GM21737 (cell line): Measurements from ENCODE around the gene FARS2.
"Not testable (repeated sequence)": the region's sequence is repeated elsewhere in the genome, so short reads cannot be mapped to it uniquely, and the experiment has no call there.

Source experiments
- ATAC-seq: cut with Tn5 transposase; IDR thresholded peaks from one replicate; pipeline ENCODE4 v1.9.1; 2021; ENCODE audit warnings: mild to moderate bottlenecking, moderate library complexity; ENCODE audit not compliant: unreplicated experiment

Gene FARS2

GRCh38 chr6:5772408-5773120 is 511.3 kb downstream of the FARS2 start:
- ATAC-seq = no peak

DNA sequence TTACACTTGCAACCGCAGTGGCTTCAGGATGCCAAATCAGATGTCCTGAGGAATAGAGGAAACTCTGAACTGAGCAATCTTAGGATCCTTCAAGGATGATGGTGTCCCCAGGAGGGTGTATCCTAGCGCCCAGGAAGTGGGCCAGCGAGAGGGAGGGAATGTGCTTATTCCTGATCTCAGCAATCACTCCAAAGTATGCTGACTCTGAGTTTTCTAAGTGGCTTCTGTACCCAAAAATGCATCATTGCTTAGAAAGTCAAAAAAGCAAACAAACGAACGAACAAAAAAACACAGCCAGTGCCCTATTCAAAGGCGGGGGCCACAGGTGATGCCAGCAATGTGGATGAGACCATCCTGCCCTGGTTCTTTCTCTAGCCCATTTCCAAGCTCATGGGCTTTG is 514.8 kb downstream of the FARS2 start:
- ATAC-seq = no peak

DNA sequence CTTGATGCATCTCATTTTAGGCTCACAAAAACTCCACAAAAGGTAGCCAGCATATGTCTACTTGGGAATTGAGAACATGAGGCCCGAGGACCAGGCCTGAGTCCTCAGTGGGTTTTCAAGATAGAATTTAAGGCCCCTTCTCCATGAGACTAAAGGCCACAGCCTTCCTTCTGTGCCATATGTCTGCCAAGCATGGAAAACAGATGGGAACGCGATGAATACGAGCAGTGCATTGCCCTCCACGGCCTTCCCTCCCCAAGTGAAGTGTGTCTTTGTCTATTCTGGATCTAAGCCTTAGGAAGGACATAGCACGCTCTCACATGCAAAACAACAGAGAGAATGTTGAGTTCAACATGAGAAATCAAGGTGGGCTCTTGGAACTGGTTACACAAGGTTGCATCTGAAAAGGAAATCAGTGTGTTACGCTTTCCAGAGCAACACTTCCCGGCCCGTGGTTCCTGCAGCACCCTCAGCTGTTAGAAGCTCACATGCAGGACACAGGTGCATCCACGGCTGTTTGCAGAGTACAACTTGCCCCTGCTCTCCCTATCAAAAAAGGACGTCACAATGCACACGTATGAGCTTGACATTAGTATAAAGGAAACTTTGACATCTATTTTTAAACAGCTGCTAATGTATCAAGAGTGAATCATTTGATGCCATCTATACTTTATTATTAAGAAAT is 515.5 kb downstream of the FARS2 start:
- no peak for ATAC-seq

DNA sequence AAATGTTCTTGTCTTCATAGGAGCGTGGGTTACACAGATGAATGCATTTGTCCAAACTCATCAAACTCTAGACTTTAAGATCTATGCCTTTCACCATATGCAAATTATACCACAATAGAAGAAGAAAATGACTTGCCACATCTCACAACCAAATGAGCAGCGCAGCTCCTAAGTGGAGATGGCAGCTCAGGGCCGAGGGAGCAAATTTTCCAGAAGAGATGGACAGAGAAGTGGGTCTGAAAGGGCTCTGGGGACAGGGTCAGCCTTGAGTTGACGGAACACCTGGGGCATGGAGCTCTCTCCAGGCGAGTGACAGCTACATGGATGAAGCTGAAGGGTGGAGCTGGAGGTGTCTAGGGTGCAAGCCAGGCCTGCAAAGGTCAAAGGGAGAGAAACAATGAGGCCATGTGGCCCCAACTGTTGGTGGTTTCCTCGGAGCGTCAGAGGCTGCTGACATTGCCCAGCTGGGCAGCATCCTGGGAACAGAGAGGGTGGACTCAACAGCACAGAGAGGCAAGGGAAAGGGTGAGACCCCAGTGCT is 517.1 kb downstream of the FARS2 start:
- ATAC-seq = no peak

GRCh38 chr6:5778906-5779305 is 517.6 kb downstream of the FARS2 start:
- no peak for ATAC-seq

DNA sequence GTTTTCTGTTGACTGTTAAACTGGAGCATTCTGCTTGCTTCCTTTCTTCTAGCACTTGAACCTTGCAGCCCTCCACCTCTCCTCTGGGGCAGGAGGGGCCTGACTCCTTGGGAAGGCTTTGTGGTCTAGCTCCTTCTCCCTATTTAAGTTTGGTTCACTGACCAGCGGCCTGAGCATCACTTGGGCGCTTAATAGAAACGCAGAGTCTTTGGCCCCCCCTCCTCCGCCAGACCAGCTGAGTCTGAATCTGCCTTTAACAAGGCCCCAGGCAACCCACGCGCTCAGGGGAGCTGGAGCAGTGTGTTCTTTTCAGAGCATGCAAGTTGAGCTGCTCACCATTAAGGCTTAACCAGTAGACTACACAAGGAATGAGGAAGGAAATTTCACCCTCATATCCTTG is 519.7 kb downstream of the FARS2 start:
- no peak for ATAC-seq

GRCh38 chr6:5781966-5782556 is 520.7 kb downstream of the FARS2 start:
- no peak for ATAC-seq

- no peak for ATAC-seq
These were observed 521.7 kb downstream of the FARS2 start for GRCh38 chr6:5782783-5783547.

DNA sequence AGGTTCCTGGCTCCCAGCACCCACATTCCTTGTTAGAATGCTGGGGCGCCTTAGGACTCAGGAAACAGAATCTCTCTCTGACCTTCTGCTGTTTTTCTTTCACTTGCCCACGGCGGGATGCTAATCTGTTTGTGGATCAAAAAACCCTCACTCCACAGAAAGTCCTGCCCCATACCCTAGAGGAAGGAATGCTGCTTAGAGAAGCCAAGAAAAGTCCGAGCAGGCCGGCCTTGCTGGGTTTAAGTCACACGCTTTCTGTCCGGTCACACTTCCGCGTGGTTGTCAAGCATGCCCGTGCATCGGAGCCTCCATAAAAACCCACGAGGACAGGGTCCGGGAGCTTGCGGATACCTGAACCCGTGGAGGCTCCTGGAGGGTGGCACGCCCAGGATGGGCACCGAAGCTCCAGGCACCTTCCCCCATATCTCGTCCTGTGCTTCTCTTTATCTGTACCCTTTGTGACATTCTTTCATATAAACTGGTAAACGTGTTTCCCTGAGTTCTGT is 522.3 kb downstream of the FARS2 start:
- ATAC-seq = no peak

GRCh38 chr6:5785249-5785648 is 523.9 kb downstream of the FARS2 start:
- no peak for ATAC-seq

DNA sequence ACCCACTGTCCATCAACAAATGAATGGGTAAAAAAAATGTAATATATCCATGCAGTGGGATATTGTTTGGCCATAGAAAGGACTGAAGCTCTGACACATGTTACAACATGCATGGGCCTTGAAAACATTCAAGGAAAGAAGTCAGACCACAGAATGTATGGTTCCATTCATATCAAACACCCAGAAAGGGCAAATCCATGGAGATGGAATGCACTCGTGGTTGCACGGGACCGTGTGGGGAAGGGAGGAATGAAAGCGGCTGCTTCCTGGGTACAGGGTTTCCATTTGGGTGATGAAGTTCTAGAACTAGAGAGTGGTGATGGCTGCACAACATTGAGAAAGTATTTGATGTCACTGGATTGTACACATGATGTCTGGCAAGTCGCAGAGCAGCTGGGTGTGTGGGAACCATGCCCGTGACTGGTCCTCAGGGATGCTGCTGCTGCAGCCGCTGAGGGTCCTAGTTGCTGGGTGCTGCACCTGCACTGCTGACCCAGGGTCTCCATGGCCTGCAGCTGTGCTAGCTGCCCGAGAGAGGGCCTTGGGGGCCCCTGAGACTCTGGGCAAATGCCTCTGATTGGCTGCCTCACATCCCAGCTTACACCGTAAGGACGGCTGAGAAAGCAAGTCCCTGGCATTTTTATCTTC is 525.1 kb downstream of the FARS2 start:
- ATAC-seq = no peak

DNA sequence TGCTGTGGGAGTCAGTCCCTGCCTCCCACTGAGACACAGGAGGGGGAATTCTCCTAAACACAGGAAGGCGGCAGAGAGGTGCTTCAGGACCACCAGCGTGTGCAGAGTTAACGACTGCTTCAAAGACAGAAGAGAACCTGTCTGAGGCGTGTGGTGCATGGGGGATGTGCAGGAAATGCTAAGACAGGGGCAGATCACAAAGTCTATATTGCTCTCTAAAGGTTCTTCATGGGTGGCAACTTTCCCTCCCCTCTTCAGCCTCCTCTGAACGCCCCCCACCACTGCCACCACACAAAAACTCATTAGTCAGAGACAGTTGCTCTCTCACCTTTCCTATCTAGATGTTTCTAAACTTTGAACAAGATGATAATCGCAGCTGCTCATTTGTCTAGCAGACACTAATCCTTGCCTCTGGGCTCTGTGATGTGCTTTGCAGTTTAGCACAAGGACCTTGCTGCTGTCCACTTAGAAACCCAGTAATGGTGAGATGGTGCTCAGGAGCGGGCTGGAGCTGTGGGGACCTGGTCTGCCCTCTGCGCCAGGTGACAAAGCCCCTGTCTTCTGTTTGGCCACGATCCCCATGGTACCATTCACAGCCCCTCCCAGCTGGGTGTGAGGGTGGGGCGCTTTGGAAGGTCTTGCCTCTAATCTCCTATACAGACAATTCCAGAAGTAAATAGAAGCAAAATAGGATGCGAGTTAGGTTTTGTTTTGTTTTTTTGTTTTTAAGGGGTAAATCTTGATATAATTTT is 525.8 kb downstream of the FARS2 start:
- no peak for ATAC-seq

DNA sequence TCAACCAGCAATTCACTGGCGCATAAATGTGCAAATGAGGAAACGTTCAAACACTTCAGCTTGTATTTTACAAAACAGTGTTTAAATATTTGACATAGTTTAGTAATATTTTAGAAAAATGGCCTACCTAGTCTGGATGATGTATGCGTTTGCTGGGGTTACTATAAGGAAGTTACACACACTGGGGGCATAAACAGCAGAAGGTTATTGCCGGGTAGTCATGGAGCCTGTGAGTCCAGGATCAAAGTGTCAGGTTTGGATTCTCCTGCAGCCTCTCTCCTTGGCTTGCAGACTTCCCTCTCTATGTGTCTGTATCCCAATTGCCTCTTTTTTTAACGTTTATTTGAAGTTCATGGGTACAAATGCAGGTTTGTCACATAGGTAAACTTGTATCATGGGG is 528.1 kb downstream of the FARS2 start:
- not testable (repeated sequence) for ATAC-seq

DNA sequence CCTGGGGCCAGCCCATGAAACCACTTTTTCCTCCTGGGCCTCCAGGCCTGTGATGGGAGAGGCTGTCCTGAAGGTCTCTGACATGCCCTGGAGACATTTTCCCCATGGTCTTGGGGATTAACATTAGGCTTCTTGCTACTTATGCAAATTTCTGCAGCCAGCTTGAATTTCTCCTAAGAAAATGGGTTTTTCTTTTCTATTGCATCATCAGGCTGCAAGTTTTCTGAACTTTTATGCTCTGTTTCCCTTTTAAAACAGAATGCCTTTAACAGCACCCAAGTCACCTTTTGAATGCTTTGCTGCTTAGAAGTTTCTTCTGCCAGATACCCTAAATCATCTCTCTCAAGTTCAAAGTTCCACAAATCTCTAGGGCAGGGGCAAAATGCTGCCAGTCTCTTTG is 535.2 kb downstream of the FARS2 start:
- not testable (repeated sequence) for ATAC-seq

- ATAC-seq = not testable (repeated sequence)
These were observed 545.1 kb downstream of the FARS2 start for GRCh38 chr6:5806406-5806805.

- ATAC-seq = no peak
These were observed 548.1 kb downstream of the FARS2 start for GRCh38 chr6:5809450-5809849.

DNA sequence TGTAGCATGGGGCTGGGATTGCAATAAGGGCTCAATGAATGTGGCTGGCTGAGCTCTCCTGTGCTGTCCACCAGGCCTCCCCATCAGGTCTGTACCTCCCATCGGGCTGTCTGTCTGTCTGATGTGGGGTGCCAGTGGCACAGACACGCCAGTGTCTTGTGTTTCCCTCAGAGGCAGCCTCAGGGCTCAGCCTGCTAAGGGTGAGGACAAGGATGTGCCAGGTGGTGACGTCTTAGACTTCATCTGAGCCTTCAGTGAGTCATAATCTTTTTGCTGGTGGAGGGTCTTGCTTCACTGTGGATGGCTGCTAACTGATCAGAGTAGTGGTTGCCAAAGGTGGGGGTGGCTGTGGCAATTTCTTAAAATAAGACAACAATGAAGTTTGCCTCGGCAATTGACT is 550.7 kb downstream of the FARS2 start:
- no peak for ATAC-seq

DNA sequence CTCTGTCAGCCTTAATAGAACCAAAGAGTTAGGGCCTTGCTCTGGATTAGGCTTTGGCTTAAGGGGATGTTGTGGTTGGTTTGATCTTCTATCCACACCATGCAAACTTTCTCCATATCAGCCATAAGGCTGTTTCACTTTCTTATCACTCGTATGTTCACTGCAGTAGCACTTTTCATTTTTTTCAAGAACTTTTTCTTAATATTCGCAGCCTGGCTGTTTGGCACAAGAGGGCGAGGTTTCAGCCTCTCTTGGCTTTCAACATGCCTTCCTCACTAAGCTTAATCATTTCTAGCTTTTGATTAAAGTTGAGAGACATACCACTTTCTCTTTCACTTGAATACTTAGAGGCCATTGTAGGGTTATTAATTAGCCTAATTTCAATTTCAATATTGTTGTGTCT is 552.3 kb downstream of the FARS2 start:
- ATAC-seq = peak; percentile 60

DNA sequence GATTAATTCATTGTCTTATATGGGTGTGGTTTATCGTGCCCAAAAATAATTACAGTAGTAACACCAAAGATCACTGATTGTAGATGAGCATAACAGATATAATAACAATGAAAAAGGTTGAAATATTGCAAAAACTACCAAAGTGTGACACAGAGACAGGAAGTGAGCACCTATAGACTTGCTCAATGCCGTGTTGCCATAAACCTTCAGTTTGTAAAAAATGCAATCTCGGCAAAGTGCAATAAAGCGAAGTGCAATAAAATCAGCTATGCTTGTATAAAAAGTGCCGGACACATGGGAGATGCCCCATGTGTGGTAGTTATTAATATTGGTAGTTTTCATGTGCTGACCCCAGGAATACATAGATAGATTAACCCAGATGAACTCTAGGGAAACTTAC is 552.8 kb downstream of the FARS2 start:
- no peak for ATAC-seq

DNA sequence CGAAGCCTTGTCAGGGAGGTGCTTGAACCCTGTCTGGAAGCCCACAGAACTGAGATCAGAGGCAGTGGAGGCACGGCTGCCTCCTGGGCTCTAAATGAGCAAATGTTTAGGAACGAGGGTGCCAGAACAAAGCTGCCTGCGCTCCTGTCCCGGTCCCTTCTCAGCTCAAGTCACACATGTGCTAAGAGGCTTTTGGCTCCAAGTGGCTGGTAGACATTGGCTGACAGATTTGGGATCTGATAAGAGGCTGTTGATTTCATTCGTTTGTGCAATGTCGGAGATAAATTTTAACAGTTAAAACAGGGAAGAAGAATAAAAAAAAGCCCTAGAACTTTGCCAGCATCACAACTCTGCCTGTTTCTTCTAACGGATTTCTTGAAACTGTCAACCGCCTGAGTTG is 553.6 kb downstream of the FARS2 start:
- no peak for ATAC-seq
